GM12865 (cell line): Measurements from ENCODE around the gene TGM1.

Source experiments
- DNase-seq: peaks from one replicate; pipeline ENCODE4 v3.0.0; 2010; ENCODE audit warnings: low read depth
- H3K4me3 ChIP-seq: 2 replicates; pipeline ENCODE4 v1.5.1; 2011; ENCODE audit warnings: mild to moderate bottlenecking, low read depth, low read length, control low read depth
- TF ChIP-seq, protein P1 (sequence below): IDR thresholded peaks from 2 replicates; pipeline ENCODE4 v1.5.1; 2011; ENCODE audit warnings: low read length, control low read depth, low read depth, inconsistent platforms; ENCODE audit not compliant: insufficient read depth; ENCODE audit errors: missing control alignments

The TGM1 gene

DNA sequence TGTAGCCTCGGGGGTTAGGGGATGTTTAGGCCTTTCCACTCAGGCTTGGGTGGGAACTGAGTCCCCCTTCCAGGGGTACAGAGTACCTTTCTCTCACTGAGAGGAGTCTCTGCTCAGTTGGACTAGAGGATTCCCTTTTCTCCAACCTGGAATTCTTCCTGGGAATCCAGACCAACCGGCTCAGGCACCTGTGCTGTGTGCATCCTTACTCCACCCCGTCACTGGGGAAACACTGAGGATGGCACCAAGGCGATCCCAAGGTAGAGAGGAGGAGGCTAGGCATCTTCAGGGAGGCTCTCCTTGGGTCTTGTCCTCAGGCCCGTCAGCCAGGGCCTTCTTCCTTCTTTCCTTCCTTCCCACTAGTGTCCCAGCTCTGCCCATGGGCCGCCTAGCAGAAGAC lies 871 bp upstream of the TGM1 start:
- TF ChIP-seq, protein P1, sequence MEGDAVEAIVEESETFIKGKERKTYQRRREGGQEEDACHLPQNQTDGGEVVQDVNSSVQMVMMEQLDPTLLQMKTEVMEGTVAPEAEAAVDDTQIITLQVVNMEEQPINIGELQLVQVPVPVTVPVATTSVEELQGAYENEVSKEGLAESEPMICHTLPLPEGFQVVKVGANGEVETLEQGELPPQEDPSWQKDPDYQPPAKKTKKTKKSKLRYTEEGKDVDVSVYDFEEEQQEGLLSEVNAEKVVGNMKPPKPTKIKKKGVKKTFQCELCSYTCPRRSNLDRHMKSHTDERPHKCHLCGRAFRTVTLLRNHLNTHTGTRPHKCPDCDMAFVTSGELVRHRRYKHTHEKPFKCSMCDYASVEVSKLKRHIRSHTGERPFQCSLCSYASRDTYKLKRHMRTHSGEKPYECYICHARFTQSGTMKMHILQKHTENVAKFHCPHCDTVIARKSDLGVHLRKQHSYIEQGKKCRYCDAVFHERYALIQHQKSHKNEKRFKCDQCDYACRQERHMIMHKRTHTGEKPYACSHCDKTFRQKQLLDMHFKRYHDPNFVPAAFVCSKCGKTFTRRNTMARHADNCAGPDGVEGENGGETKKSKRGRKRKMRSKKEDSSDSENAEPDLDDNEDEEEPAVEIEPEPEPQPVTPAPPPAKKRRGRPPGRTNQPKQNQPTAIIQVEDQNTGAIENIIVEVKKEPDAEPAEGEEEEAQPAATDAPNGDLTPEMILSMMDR, result no peak
- DNase-seq, result no peak
- H3K4me3 ChIP-seq, result no peak overlapping the region

DNA sequence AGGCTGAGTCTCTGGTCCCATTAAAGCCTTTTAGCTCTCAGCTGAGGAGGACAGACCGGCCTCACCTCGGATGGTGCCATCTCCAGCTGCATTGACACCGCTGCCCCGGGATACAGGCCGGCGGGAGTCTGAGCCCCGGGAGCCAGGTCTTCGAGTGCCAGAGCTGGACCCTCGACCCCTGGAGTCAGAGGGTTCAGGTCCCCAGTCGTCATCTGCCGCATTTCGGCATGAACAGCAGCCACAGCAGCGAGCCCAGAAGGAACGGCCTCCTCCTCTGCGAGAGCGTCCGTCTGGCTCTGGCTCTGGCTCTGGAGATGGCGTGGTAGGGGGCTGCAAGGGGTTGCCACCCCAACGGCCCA lies 1.0 kb downstream of the TGM1 start:
- H3K4me3 ChIP-seq, result no peak overlapping the region
- TF ChIP-seq, protein P1, result no peak
- no peak for DNase-seq

DNA sequence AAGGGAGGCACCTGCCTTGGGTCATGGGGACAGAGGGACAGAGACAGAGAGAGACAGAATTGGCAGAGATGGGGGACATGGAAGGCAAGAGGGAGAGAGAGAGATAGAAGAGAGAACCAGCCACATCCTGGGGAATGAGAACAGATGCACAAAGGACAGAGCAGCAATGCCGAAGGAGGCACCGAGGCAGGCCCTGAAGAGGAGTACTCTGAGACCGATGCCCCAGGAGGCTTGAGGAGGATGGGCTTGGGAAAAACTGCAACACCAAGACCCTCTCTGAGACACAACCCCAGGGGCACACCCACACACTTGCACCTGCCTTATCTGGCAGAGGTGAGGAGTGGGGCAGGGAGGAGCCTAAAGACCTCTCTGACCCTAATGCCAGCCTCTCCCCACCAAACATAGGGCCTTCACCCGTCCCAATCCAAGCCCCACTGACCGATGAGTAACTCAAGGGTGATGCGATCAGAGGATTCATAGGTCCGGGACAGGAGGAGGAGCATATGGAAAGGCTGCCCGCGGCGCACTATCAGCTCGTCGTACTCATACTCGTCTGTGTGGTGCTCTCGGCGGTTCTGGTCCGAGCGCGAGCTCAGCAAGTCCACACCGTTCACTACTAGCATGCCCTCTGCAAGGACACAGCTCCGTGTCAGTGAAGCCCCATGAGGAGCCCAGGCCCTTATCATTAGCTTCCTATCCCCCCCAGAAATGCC lies 1.6 kb downstream of the TGM1 start:
- TF ChIP-seq, protein P1, result no peak
- DNase-seq, result no peak
- H3K4me3 ChIP-seq, result no peak overlapping the region

DNA sequence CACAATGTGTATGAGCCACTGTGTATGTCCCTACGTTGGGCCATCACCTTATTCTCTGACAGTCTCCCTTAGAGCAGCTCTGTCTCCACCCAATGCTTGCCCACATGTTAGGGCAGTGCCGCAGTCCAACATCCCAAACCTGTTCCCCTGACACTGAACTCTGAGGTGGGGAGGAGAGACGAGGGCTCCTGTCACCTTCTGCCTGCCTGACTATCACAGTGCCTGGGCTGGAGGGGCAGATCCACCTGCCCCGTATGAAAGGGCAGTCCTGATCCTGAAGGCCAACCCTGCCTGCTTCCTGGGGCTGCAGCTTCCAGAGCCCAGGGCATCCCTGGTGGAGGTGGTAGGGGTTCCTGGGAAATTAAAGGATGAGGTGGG lies 2.2 kb downstream of the TGM1 start:
- no peak for DNase-seq
- no peak overlapping the region for H3K4me3 ChIP-seq
- TF ChIP-seq, protein P1, result no peak

DNA sequence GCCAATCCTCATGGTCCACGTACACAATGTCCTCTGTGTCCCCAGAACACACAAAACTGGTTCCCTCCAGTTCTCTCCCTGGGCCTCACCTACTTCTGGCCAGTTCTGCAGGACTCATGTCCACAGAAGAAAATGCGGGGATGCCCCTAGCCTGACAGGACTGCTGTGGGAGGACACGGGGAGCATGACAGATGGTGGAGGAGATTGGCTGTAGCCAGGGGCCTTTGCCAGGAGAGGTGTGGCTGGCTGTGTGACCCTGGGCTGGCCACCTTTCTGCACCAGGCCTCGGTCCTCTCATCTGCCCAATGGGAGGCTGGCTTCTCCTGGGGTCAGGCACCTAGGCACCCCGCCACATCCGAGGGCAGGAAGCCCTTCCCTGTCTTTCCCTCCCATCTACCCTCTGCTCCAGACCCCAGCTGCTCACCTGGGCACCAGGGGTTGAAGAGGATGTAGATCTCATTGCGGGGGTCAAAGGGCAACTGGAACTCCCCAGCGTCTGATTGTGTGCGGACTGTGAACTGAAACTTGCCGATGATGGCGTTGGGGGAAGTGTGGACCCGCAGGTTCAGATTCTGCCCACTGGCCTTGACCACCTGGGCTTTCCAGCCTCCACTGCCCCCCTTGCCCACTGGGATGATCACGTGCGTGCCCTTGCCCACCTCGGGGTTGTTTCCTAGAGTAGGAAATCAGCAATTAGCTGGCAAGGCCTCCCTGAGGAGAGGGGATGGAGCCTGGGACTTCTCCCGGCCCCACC lies 2.8 kb downstream of the TGM1 start:
- DNase-seq, result no peak
- TF ChIP-seq, protein P1, result no peak

DNA sequence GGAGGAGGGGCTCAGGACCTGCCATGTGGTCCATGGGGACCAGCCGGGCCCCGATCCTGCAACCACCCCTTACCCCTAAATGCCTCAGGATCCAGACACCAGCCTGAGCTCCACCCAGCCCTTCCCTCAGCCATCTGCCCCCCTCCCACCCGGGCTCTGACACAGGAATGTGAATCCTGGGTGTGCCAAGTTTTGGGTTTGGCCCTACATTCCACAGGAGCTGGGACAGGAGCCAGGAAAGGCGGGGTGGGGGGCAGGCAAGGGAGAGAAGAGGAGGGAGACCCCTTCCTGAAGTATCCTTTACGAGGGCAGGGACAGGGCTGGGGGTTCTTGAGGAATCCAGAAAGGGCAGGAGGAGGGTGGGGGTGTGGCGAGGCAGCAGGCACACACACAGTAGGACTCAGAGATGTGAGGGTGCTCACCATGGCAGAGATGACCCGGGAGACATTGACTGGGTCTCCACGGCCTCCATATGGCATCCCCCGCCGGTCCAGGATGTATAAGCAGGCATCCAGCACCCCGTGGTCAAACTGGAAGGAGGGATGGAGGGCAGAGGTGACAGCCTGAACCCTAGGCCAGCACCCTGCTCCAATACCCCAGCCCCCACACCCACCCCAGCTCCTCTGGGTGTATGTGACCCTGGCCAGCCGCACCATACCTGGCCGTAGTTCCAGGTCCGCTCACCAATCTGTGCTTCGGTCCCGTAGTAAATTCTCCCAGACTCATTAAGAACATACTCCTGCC lies 3.5 kb downstream of the TGM1 start:
- no peak for DNase-seq
- H3K4me3 ChIP-seq, result no peak overlapping the region
- TF ChIP-seq, protein P1, result no peak

More for the DNA sequence above, 2.8 kb downstream of the TGM1 start:
- H3K4me3 ChIP-seq, result no peak overlapping the region
